CD4-positive, alpha-beta T cell treated with Interleukin-12 subunit alpha and Interleukin-12 subunit beta, for 1 hour (primary cell): ENCODE data around the gene EVL.
"Not testable (repeated sequence)": the region's sequence is repeated elsewhere in the genome, so short reads cannot be mapped to it uniquely, and the experiment has no call there.

Source experiments
- DNase-seq: peaks from one replicate; pipeline ENCODE4 v3.0.0-alpha.2; 2020

Gene EVL, protein sequence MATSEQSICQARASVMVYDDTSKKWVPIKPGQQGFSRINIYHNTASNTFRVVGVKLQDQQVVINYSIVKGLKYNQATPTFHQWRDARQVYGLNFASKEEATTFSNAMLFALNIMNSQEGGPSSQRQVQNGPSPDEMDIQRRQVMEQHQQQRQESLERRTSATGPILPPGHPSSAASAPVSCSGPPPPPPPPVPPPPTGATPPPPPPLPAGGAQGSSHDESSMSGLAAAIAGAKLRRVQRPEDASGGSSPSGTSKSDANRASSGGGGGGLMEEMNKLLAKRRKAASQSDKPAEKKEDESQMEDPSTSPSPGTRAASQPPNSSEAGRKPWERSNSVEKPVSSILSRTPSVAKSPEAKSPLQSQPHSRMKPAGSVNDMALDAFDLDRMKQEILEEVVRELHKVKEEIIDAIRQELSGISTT

DNA sequence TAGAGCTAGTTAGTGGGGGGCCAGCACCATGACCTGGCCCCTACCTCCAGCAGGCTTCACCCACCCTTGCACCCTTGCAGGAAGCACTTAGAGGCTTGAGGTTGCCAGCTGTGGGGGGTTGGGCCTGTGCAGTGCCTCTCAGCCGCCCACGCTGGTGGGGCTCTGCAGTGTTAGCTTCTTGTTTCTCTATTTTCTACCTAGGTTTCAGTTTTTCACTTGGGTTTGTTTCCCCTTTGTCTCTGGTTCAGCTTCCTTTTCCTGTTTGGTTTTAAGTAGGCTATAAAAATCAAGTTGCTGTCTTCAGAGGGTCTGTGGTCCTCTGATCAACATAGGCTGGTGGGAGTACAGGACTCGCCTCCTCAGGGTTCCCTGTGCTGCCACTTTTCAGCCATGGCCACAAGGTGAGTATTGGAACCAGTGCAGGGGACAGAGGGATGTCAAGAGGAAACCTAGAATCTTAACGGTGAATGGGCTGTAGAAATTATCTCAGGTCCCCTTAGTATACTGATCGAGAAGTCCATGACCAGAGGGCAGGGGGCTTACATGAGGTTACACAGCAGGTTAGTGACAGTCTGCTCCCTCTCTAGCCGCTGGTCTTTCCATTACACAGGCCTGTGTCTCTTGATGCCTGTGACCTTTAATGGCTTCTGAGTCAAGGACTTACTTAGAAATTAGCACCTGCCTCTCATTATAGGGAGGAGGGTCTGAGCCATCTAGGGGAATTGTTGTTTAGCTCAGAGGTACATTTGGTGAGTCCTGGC, at the start of gene EVL:
Gene EVL (plus strand): TSS at position 312 of the 761 bp plus-strand sequence. CDS start 79 bp downstream, at position 391.
- DNase-seq = peak; percentile 79

DNA sequence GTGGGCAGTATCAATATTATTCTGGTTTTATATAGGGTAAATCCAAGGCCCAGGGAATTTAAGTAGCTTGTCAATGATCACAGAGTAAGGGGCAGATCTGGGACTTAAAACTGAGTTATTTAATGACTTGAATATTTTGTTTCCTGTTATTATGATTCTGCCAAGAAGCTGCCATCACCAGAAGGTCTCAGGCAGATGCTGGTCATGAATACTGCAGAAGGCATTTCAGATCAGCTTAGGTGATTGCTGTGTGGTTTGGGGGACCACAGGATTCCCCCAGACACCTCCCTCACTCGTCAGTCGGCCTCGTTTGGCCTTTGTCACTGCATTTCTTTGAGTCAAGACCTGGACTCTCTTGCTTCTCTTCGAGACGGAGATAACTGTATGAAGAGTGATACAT, 47.7 kb upstream of the EVL start:
- DNase-seq = no peak

DNA sequence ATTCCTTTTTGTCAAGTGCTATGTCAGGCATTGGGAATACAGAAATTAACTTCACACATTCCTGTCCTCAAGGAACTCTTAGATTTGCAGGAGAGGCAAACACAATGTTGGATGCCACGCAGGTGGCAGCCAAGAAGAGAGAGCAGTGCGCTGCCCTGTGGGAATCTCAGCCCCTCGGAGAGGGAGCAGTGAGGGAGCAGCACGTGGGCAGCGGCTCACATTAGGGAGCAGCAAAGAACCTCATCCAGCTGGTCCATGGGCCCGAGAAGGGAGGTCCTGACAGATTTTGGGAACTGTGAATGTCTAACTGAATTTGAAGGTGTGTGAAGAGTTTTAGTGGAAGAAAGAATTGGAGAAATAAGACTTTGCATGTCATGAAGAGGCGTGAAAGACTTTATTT, 47.2 kb upstream of the EVL start:
- DNase-seq = no peak

DNA sequence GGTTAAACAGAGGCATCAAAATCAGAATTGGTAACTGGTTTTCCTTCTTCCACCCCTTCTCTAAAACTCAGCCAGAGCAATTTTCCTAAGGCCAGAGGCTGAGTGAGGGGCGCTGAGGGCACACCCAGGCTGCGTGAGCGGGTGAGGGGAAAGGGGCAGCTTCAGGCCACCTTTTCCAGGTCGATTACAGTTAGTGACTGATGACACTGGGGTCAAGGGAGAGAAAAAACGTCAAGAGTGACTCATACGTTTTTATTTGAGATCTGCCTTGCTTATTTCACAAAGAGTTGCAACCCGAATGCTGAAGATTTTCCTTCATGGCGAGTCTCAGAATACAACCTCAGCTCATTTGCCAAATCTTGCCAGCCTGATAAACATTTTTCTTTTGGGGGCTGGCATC, 46.7 kb upstream of the EVL start:
- DNase-seq = no peak

DNA sequence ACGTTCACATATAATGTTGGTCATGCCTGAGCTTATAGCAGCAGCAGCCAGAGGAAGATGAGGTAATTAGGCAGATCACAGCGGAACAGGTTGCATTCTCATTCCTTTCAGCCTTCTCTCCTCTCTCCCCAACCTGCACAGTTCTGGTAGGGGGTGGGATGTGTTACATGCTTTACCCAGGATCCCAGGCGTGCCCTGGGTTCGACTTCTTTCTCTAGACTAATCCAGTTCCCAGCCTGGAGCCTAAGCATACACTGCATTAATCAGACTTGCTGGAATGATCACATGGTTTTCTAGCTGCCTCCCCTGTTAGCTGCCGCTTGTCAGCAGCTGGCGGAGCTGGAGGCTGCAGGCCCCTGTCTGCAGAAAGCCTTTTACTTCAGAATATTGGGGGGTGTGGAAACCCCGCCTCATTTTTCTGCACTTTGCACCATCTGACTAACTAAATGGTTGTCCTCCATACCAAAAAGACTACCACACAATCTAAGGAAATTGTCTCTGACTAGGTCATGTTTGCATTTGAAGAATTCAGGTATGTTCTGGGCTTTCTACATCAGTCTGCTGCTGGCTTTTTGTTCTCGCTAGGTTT, 46.0 kb upstream of the EVL start:
- no peak for DNase-seq

DNA sequence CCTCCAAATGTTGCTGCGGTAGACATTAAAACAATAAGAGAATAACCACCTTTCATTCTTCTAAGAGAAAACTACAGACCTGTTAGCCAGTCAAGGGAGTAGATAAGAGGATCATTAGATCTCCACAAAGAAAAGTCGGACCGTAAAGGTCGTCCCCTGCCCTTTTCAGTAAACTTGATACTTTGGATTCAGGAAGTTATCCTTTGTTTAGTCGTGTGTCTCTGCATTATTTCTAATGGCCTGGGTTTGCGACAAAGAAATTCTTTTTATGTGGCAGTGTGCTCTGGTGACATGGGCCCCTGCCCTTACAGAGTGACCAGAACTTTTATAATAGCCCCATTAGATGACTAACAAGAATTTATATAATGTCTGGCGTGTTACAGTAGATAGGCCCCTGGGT, 44.6 kb upstream of the EVL start:
- DNase-seq = no peak

DNA sequence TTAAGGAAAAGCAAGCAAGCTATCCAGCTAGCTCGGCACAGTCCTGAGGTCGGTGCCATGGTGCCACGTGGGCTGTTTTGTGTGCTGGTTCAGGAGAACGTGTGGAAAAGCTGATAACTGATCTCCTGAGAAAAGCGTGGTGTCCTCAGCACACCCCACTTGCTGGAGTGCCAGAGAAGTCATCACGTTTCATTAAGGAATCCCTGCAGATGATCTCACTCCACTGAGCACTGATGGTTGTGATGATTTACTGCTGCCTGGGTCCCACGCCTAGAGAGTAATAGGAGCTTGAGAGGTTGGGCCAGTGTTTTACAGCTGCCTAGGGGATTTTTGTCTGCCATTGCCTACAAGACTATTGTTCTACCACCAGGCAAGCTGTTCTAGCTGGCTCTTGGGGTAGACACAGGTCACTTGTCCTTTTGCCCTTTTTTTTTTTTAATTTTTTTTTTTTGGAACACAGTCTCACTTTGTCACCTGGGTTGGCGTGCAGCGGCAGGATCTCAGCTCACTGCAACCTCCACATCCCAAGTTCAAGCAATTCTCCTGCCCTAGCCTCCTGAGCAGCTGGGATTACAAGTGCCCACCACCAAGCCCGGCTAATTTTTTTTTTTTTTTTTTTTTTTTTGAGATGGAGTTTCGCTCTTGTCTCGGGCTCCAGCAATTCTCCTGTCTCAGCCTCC, 42.3 kb upstream of the EVL start:
- DNase-seq = no peak

DNA sequence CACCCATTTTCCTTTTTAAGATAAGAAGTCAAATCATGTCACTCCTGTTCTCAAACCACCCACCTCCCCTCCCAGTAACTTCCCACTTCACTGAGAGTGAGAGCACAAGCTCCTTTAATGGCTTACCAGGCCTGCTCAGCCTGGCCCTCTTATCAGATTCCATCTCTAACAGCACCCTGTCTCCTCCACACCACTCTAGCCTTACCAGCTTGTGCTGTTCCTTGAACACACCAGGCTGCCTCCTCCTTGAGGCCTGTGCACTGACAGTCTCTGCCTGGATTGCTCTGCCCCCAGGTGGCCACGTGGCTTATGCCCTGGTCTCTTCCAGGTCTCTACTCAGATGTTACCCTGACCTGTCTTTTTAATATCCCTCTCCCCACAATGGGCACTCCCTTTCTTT, 40.1 kb upstream of the EVL start:
- DNase-seq = peak; percentile 22

DNA sequence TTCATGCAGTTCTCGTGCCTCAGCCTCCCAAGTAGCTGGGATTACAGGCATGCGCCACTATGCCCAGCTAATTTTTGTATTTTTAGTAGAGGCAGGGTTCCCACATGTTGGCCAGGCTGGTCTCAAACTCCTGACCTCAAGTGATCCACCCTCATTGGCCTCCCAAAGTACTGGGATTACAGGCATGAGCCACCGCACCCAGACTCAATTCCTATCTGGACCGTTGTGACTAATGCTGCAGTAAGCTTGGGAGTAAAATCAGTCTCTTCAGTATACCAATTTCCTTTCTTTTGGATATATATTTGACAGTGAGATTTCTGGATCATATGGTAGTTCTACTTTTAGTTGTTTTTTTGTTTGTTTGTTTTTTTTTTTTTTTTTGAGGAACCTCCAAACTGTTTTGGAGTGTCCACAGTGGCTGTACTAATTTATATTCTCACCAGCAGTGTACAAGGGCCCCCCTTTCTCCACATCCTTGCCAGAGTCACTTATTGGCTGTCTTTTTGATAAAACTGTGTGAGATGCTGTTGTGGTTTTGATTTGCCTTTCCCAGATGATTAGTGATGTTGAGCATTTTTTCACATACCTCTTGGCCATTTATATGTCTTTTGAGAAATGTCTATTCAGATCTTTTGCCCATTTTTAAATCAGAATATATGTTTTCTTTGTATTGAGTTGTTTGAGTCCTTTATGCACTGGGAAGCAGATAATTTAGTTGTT, 37.3 kb upstream of the EVL start:
- DNase-seq = no peak

DNA sequence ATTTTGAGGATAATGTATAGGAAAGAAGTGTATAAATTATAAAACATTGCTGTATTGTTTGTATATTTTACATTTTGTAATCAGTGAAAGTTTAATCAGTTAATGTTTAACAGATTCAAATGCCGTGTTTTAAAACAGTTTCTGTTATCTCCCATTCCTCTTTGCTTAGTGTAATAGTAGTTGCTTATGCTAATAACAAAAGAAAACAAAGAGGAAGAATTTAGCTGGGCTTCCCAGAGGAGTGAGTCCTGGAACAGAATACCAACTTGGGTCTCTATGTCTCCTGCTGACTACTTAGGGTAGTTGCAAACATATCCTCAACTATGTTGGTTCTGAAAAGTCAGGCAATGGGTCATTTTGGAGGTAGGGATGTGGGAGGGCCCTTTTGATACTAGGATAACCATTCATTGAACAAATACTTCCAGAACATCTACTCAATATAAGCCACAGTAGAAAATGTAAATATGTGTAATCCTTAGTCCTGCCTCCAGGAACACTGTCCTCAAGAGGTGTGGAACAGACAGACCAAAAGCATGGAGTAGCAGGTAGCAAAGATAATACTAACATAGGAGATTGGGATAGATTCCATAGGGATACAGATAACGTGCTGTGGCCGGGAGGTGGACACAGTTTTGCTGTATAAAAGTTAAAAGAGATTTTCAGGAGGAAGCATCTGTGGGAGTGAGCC, 36.1 kb upstream of the EVL start:
- DNase-seq = no peak

DNA sequence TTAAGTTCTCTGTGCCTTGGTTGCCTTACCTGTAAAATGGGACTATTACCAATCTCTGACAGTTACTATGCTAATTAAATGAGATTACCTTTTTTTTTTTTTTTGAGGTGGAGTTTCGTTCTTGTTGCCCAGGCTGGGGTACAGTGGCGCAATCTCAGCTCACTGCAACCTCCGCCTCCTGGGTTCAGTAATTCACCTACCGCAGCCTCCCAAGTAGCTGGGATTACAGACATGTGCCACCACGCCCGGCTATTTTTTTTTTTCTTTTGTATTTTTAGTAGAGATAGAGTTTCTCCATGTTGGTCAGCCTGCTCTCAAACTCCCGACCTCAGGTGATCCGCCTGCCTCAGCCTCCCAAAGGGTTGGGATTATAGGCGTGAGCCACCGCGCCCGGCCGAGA, 35.2 kb upstream of the EVL start:
- DNase-seq = not testable (repeated sequence)

DNA sequence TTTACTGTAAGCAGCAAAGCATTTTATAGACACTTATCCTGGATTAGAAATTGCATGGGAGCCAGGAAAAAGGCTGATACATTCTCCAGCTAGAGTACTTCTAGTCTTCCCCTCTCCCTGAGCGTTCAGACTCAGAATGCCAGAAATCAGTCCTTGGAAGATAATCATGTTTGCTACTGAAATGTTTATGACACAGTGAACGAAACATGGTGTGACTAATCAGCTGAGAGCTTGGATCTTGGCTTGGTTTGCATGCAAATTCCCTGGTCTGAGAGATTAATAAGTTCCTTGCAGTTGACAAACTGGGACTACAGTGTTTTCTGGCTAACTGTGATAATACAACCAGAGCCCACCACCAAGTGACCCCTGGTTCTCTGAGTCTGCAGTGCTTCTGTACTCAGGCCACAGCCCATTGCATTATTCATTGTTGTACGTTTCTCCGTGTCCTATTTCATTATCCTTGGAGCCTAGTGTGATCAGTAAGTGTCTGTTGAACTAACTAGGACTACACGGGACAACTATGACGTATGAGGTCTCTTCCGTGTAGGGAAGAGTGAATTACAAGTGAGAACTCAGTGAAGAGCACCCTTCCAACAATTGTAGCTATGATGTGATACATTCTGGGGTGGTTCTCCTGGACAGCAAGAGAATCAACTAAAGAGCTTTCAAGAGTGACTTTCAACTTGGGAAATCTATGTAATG, 34.6 kb upstream of the EVL start:
- DNase-seq = no peak

DNA sequence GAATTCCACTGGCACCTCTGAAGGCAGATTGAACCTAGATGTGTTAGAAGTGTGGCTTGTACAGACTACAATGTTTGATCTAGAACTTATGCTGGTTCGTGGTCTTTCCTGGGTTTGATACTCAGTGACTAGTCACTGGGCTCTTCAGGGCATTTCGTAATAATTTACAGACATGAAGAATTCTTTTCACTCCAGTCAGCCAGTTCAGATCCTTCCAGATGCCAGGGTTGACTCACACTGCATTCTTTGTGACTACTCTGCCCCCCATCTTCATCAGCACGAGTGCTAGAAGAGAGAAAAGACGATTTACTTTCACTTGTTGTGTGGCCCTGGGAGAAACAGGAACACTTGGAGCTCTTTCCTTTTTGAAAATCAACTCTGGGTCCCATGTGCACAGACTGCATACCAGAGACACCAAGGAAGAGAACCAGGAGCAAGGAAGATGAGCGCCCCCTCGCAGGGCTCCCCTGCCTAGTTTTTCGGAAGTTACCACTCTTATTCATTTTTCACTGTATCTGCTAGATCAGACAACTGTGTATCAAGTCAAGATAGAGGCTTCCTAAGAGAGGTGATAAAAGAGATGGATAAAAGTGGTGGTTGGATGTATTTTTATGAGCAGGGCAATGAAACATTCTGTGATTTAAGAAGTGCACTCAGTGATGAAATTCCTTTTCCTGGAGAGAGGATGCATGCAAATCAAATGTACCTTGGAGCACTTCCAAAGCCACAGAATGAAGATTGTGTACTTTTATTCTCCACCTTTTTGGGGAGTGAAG, 33.5 kb upstream of the EVL start:
- DNase-seq = no peak

DNA sequence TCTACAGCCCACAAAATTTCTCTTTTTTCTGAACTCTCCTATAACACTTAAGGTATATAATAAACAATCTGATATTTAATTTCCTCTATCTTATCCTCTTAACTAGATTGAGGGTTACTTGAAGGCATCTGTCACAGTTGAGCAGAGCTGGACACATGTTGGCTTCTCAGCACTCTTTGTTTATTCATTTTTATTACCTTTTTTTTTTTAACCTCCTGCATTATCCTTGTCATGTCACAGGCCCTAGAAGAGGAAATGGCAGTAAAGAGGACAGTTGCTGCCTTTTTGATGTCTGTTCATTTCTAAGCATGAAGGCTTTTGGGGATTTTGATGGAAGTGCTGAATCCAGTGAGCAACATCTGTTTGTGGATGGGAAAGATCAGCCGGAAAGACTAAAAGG, 32.5 kb upstream of the EVL start:
- no peak for DNase-seq

DNA sequence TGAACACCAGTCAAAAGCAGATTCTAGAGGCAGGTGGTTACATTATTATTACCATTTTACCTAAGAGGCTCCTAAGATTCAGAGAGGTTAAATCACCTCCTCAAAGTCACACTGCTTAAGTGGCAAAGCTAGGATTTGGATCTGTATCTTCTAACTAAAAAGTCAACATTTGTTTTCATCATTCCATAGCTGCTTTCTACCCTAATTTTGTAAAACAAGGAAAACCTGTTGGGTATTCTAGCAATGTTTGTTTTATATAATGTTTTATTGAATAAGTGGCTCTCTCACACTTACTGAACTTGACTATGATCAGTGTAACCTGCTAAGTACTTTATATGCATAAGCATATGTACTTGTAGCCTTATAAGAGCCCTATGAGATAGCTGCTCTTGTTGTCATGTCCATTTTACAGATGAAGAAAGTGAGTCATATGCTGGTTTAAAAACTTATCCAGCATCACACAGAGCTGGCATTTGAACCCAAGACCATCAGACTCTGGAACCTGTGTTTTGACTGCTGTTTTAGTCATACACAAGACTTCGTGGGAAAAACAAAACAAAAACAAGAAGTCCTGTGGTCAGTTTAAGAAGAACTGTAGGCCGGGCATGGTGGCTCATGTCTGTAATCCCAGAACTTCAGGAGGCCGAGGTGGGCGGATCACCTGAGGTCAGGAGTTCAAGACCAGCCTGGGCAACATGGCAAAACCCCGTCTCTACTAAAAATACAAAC, 31.7 kb upstream of the EVL start:
- DNase-seq = no peak

DNA sequence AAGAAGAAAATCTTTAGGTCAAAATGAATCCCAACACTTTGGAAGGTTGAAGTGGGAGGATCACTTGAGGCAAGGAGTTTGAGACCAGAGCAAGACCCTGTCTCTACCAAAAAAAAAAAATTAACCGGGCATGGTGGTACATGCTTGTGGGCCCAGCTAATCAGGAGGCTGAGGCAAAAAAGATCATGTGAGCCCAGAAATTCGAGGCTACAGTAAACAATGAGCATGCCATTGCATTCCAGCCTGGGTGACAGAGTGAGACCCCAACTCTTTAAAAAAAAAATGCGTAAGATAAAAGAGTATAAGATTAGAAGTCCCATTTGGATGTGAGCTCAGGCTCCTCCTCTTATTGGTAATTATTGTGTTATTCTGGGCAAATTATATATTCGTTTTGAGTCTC, 30.8 kb upstream of the EVL start:
- no peak for DNase-seq

DNA sequence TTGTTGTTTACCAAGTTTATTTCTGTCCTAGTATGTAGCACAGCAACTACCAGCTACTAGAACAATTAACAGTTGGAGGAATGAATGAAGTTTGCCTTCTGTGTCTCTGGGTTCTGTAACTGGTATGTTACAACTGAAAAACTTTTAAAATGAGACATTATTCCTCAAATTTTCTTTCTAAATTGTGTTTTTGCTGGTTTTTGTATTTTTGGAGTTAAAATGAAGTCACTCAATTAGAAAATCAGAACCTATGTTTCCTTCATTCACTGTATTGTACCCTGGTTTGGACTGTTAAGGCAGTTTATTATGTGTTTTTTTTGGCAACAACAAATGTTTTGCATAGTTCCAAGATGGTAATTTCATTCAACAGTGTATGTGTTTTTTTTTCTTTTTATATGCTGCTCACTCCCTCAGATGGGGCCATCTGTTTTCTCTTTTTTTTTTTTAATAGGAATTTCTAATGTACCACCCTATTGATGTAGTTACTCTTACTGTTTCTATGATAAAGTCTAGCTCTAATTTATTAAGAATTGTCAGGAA, 30.2 kb upstream of the EVL start:
- no peak for DNase-seq

DNA sequence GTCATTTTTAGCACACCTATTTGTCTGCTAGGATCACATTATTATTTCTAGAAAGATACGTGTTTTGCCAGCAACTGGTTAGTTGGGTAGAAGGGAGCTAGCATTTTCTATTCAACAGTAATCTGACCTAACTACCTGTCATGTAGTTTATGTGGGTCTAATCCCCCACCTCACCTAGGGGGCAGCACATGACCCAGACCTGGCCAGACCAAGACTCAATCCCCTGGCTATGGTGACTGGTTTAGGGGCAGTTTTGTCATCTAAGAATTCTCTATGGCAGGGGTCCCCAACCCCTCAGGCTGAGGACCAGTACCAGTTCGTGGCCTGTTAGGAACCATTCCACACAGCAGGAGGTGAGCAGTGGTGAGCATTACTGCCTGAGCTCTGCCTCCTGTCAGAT, 29.5 kb upstream of the EVL start:
- no peak for DNase-seq

DNA sequence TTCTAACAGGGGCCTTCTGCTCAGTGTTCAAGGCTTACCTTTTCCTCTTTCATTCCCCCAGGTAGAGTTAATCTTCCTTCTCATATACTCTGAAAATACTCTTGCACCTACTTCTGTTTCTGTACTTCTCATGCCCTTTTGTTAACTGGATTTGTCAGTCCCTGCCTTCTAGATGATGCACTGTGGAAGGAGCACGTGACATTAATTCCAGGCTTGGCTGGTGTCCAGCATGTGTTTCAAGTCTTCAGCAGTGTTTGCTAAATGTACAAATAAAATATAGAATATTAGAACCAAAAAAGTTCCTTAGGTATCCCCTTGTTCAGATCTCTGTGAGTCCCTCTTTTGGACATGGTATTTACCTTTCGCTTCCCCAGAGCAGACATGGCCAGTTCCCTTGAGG, 27.9 kb upstream of the EVL start:
- DNase-seq = no peak

DNA sequence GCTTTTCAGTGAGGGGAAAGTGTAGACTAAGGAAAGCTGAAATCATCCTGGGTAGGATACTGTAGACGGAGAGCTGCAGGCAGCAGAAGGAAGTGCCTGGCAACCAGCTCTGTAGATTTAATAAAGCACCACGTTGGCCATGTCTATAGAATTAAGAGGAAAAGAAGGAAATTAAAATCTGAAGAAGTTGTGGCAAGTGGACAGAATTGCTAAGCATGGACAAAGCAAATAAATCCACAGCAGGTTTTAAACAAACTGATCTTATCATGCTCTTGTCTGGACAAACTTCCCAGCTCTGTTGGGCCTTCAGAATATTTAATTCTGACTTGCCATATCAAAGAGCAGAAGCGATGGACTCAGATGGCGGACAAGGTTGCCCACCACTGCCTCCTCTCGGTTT, 27.2 kb upstream of the EVL start:
- DNase-seq = no peak
